Left cardiac atrium (tissue), 4 donors: ENCODE data around the gene NR2F6. TPM values are rescaled to one million over a fixed set of nuclear protein-coding genes. Genes with fewer than 3 reads are reported as not detected.

Experiments used
- ATAC-seq, 2 donors: fragments of 200-7000 bp; cut with Tn5 transposase; one replicate each; pipeline ENCODE4 v1.9.1; 2020; ENCODE audit warnings: mild to moderate bottlenecking in 2 of 2, moderate library complexity in 2 of 2
- DNase-seq: peaks from one replicate; pipeline ENCODE4 v3.0.0-alpha.2; 2020
- intact Hi-C, 2 donors: fragments of 100-400 bp; cut with DNase I; formaldehyde crosslinking; loops; one replicate each; pipeline versions ENCODE4 v1.14.1 to v1.15.1; 2022 to 2023
- total RNA-seq, 2 donors: library from RNA; stranded (reverse); fragmentation: NEBNext Ultra II Directional; extraction: Animal tissue kit (Norgen Biotek cat#: 25700); gene quantifications; one replicate each; pipeline ENCODE4 v1.2.1, GENCODE V29; 2021
- donor health status: DM: no; HTN: yes; CAD: no.
- donor health status: DM: no; HTN: yes; CAD: no; lungs with severe emphysema.
- donor health status: DM: yes; HTN: yes; CAD: no.
- donor health status: Dilated cardiomyopathy.

NR2F6 gene
- total RNA-seq, 2 donors from 2014 or later: 40.5 to 49.9 TPM

- intact Hi-C loops: no loop called here
- peak; percentile 79 for DNase-seq
- peak; percentile 7 to 17 for ATAC-seq
These were observed 1.7 kb downstream of the NR2F6 start for GRCh38 chr19:17243830-17244617.

- intact Hi-C loops: no loop called here
- no peak for ATAC-seq
- no peak for DNase-seq
These were observed 2.4 kb downstream of the NR2F6 start for GRCh38 chr19:17243211-17243829.

GRCh38 chr19:17242431-17243208 is 3.1 kb downstream of the NR2F6 start:
- DNase-seq (no peak), ATAC-seq (no peak)
- intact Hi-C loops: no loop called here

GRCh38 chr19:17240826-17241399 is 4.8 kb downstream of the NR2F6 start:
- ATAC-seq (no peak), DNase-seq (no peak)
- intact Hi-C loops: no loop called here

- no peak for ATAC-seq
- intact Hi-C loops: no loop called here
- no peak for DNase-seq
These were observed 5.5 kb downstream of the NR2F6 start for GRCh38 chr19:17240062-17240752.

- ATAC-seq (no peak), DNase-seq (no peak)
- intact Hi-C loops: loop anchor here in 1 of 2 donors (5.0 kb wide), 1 partner anchor 171 kb away; no protein-coding TSS in a partner anchor
These were observed 7.7 kb downstream of the NR2F6 start for GRCh38 chr19:17237747-17238706.

- DNase-seq (no peak), ATAC-seq (no peak)
- intact Hi-C loops: loop anchor here in 1 of 2 donors (5.0 kb wide), 1 partner anchor 170 kb away; no protein-coding TSS in a partner anchor
These were observed 8.7 kb downstream of the NR2F6 start for GRCh38 chr19:17236811-17237543.

- ATAC-seq: peak; percentile 1 to 38
- no peak for DNase-seq
- intact Hi-C loops: loop anchor here in 1 of 2 donors (5.0 kb wide), 1 partner anchor 169 kb away; no protein-coding TSS in a partner anchor
These were observed 9.5 kb downstream of the NR2F6 start for GRCh38 chr19:17235971-17236777.

GRCh38 chr19:17235300-17235970 is 10.3 kb downstream of the NR2F6 start:
- DNase-seq (peak; percentile 80), ATAC-seq (peak; percentile 91 to 93)
- intact Hi-C loops: loop anchor here in 1 of 2 donors (5.0 kb wide), 1 partner anchor 168 kb away; no protein-coding TSS in a partner anchor

- ATAC-seq (peak; percentile 65 to 81), DNase-seq (peak; percentile 66)
- intact Hi-C loops: loop anchor here in 1 of 2 donors (5.0 kb wide), 1 partner anchor 168 kb away; no protein-coding TSS in a partner anchor
These were observed 10.8 kb downstream of the NR2F6 start for GRCh38 chr19:17234911-17235299.

- DNase-seq (no peak), ATAC-seq (no peak)
- intact Hi-C loops: no loop called here
These were observed 13.5 kb downstream of the NR2F6 start for GRCh38 chr19:17232258-17232657.

GRCh38 chr19:17229890-17230289 is 15.8 kb downstream of the NR2F6 start:
- intact Hi-C loops: no loop called here
- no peak for ATAC-seq
- DNase-seq: no peak

GRCh38 chr19:17227798-17228367 is 17.8 kb downstream of the NR2F6 start:
- intact Hi-C loops: no loop called here
- DNase-seq (no peak), ATAC-seq (no peak)

GRCh38 chr19:17226002-17226933 is 19.5 kb downstream of the NR2F6 start, which contains the start of gene OCEL1:
TSS of gene OCEL1 (plus strand) at chr19:17226226. CDS start at chr19:17226248, 22 bp downstream.
- intact Hi-C loops: no loop called here
- ATAC-seq: peak; percentile 98
- peak; percentile 99 for DNase-seq
